GM21381 (cell line): ENCODE data around the gene GPRIN3.

ENCODE experiments used
- ATAC-seq: cut with Tn5 transposase; IDR thresholded peaks from one replicate; pipeline ENCODE4 v1.9.1; 2021; ENCODE audit warnings: mild to moderate bottlenecking, moderate library complexity; ENCODE audit not compliant: unreplicated experiment

The GPRIN3 gene

GRCh38 chr4:89307446-89308160 is at the start of gene GPRIN3:
GPRIN3 (minus strand) TSS chr4:89307800; CDS start chr4:89250110, 57,690 bp downstream.
- peak; percentile 72 for ATAC-seq

DNA sequence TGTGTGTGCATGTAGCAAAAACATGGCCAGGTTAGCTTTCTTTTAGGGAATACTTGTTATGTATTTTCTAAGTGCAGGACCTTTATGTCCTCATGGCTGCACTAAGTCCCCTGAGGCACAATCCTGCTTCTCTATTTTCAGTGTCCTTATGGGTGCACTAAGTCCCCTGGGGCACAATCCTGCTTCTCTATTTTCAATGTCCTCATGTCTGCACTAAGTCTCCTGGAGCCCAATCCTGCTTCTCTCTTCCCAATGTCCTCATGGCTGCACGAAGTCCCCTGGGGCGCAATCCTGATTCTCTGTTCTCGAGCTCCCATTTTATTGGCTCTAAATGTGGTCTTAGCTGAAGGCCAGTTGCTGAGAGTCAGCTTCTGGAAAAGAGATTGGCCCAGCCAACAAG is 49.7 kb upstream of the GPRIN3 start:
- no peak for ATAC-seq

GRCh38 chr4:89356086-89356485 is 48.5 kb upstream of the GPRIN3 start:
- no peak for ATAC-seq

DNA sequence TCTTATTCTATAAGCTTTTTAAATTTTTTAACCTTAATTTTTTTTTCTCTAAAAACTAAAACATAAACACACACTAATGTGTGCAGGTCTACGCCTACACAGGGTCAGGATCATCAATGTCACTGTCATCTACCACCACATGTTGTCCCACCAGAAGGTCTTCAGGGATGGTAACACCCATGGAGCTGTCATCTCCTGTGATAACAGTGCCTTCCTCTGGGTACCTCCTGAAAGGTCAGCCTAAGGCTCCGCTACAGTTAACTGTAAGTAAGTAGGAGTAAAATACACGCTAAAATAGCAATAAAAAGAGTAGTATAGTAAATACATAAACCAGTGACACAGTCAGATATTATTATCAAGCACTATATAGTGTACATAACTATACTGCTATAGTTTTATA is 45.9 kb upstream of the GPRIN3 start:
- ATAC-seq: no peak

- no peak for ATAC-seq
Measured at GRCh38 chr4:89352541-89352940, 44.9 kb upstream of the GPRIN3 start.

DNA sequence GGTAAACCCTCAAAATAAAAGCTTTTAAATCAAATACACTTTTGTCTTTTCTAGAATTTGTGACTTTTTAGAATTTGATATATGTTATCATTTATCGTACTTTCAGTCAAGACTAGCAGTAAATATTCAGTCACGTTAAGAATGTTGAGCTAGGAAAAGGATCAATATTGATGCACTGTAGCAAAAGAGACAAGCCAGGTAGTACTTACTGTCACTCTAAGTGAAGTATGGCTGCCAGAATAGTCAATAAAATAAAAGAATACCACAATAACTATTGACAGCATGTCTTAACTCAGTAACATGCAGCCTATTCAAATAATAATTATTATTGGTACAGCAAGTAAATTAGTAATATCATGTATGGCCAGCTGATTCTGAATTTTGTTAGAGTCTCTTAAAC is 43.6 kb upstream of the GPRIN3 start:
- no peak for ATAC-seq

DNA sequence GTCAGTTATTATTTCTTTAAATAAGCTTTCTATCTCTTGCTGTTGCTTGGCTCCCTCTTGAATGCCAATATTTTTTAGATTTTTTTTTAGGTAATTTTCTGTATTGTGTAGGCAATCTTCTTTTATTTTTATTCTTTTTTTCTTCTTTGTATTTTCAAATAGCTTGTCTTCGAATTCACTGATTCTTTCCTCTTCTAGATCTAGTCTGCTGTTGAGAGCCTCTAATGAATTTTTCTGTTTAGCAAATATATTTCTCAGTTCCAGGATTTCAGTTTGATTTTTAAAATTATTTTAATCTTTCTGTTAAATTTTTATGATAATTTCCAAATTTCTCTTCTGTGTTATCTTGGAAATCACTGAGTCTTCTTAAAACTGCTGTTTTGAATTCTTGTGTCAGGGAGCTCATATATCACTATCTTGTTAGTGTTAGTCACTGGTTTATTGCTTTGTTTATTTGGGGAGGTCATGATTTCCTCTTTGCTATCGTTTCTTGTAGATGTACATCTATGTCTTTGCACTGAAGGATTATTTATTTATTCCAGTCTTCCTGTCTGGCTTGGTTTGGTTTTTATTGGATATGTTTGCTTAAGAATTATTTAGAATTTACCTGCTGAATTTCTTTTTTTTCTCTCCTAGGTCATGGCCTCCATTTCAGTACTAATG is 39.9 kb upstream of the GPRIN3 start:
- ATAC-seq: no peak

DNA sequence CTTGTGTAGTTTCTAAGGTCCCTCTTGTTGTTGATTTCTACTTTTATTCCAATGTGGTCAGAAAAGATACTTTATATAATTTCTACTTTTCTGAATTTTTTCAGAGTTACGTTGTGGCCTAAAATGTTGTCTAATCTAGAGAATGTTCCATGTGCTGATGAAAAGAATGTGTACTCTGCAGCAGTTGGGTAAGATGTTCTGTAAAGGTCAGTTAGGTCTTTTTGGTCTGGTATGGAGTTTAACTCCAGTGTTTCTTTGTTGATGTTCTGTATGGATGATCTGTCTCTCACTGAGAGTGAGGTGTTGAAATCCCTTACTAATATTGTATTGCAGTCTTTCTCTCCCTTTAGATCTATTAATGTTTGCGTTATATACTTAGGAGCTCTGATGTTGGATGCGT is 37.0 kb upstream of the GPRIN3 start:
- ATAC-seq: no peak

GRCh38 chr4:89338206-89338605 is 30.6 kb upstream of the GPRIN3 start:
- ATAC-seq: no peak

DNA sequence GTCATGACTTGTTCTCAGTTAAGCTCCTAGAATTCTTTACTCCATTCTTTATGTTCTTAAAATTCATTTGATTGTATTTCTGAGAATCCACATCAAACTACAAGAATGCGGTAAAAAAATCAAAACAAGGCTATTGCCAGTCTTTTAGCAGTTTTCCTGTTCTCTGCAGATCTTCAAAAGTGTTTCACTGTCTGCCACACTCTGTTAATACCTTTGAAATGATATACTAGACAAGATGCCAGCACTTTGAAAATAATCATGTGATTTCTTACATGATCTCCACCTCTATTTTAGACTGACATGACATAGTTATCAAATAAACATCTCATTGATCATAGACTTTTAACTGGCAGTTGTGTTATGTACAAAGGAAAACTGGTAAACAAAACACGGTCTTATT is 30.1 kb upstream of the GPRIN3 start:
- ATAC-seq: no peak

GRCh38 chr4:89336818-89337420 is 29.3 kb upstream of the GPRIN3 start:
- ATAC-seq: no peak

DNA sequence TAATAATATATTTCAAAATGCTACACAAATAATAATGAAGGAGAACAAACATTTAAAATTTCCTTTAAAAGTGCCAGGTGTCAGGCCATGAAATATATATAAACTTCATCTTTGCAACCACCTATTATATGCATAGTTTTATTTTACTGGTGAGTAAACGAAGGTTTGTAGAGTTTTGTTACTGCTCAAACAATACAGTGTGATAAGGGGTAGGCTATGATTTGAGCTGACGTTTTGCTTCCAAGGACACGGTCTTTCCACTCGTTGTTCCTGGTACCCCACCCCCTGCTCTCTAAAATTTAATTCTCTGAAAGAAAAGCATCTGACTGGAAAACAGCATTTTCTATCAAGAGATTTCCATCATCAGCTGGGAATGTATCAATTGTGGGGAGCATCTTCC is 27.2 kb upstream of the GPRIN3 start:
- ATAC-seq: no peak

DNA sequence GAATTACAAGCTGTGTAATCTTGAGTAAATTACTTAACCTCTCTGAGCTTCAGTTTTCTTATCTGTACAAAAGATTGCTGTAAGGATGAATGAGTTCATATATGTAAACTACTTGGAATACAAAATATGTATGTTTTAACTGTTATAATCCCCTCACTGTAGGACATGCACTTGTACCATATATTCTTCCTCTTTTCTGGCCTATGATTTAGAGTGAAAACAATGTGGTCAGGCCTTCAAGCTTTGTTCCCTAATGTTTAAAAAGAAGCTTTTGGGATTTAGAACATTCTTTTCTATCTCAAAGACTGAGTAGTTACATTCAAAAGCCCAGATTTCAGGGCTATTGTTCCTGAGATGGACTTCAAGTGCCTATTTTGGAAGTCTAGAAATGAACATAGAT is 26.7 kb upstream of the GPRIN3 start:
- no peak for ATAC-seq

DNA sequence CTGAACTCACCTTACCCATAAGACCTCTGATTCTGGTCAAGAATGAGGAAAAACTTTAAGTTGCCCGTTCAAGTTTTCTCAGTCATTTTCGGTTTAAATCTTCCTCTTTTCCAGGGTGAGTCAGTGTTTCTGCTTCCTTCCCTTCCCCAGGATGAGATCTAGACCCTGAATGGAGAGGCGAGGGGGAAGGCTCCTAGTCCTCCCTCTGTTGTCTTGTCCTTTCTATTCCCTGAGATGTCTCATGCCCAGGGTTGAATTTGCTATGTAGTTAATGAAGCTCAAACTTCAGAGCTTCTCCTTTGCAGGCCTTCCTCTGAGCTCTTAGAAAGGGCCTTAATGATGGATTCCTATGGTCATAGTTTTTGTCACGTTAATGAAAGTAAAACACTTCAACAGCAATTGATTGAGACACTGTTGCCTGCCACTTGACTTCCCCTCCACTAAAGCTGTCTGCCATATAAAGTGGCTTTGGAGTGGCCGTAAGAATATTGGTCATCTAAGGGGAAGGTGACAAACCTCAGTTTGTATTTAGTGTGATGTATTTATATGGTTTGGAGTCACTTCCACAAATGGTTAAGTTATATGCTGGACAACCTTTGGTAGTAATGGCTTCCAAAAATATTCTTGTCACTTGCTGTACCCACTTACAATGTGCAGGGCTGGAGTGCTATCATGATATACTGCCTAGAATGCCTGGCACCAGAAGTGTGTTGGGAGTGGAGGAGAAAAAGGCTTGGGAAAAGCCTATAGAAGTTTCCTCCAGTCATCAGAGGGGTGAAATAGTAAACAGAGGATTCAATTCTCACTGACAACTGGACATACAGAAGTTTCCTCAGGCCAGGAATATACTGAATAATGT is 24.3 kb upstream of the GPRIN3 start:
- no peak for ATAC-seq

DNA sequence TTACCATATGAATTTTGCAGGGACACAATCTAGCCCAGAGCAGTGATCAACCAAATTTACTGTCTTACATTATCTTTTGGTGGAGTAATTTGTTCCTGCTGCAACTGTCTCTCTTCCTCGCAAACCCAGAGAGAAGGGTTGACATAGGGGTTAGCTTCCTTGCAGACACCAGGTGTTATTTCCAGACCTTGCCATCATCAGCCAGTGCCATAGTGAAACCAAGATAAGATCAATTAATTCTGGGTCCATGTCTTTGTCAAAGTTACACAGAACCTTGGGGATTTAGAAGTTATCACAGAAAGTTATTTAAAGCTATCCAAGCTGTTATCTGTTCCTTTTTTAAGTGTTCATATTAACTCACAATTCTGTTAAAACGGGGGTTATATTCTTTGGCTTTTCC is 23.6 kb upstream of the GPRIN3 start:
- ATAC-seq: no peak

DNA sequence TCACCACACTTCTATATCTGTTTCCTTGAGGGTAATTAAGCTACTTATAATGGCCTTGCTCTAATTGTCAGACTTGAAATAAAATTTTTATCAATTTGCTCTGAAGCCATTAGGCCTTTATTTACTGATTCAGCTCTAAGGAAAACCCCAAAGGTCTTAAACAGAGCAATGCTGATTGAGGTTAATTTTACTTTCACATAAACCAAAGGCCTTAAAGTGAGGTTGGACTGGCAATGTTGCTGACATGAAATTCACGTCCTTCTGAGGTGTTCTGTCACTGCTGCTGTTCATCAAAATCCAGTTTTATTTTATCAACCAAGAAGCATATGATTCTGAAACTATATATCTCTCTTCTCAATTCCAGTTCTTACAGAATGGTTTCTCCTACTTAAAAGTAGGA is 21.7 kb upstream of the GPRIN3 start:
- ATAC-seq: no peak

GRCh38 chr4:89324671-89325070 is 17.1 kb upstream of the GPRIN3 start:
- ATAC-seq: peak; percentile 92

GRCh38 chr4:89322671-89323070 is 15.1 kb upstream of the GPRIN3 start:
- no peak for ATAC-seq

- ATAC-seq: no peak
Measured at GRCh38 chr4:89319756-89320155, 12.2 kb upstream of the GPRIN3 start.

GRCh38 chr4:89316931-89317366 is 9.3 kb upstream of the GPRIN3 start:
- ATAC-seq: no peak

GRCh38 chr4:89316211-89316610 is 8.6 kb upstream of the GPRIN3 start:
- no peak for ATAC-seq
